GM20431 (cell line): ENCODE results near the gene TCF12.

Experiments
- in situ Hi-C: fragments of 300-500 bp; cut with MseI, MboI; formaldehyde crosslinking; loops from one replicate; pipeline ENCODE4 v1.15.0; 2020; ENCODE audit warnings: low sequenced_read_pairs; ENCODE audit not compliant: unreplicated experiment

Gene TCF12

DNA sequence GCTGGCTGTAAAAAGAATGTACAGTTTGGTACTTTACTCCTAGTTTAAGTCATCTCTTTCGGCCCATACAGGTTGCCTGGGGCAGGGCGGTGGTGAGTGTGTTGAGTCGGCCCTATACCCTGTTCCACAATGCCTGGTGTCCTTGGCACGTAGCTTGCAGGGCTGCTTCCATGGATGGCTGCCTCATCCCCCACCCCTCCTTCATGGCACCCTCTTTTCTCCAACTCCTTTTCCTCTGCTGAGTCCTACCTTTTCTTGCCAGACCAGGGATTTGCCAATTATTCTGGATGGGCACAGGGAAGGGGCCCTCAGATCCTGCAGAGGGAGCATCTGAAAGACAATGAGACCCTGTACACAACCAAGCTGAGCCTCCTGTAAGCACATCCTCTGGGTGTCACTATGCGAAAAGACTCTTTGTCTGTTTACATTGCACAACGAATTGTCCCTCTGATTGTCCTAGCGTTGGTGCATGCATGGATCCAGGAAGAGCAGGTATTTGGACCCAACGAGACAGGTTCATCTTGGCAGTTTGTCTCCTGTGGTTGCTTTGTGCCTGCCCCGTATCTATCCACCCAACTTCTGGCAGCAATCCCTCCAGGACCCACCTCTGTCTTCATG, 384.3 kb downstream of the TCF12 start:
- in situ Hi-C loops, result loop anchor here (10.0 to 25.0 kb wide), 3 partner anchors 158 to 815 kb away; no protein-coding TSS in a partner anchor

DNA sequence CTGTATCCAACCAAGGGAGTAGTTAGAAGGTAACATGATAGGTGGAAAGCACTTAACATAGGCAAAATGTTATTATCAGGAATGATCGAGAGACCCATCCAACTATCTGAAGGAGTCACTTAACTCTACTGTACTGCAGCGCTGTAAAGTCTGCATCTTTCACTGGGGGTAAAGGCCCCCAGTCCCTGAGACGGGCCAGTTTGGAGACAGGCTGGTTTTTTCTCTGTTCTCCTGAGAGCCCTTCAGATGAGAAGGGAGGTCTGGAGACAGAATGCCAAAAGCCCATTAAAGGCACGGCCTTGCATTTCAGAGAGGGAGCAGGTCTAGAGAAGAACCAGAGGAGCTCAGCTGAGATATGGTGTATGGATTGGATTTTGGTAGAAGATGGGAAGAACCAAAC, 386.6 kb downstream of the TCF12 start:
- in situ Hi-C loops, result loop anchor here (10.0 to 25.0 kb wide), 3 partner anchors 160 to 818 kb away; no protein-coding TSS in a partner anchor

DNA sequence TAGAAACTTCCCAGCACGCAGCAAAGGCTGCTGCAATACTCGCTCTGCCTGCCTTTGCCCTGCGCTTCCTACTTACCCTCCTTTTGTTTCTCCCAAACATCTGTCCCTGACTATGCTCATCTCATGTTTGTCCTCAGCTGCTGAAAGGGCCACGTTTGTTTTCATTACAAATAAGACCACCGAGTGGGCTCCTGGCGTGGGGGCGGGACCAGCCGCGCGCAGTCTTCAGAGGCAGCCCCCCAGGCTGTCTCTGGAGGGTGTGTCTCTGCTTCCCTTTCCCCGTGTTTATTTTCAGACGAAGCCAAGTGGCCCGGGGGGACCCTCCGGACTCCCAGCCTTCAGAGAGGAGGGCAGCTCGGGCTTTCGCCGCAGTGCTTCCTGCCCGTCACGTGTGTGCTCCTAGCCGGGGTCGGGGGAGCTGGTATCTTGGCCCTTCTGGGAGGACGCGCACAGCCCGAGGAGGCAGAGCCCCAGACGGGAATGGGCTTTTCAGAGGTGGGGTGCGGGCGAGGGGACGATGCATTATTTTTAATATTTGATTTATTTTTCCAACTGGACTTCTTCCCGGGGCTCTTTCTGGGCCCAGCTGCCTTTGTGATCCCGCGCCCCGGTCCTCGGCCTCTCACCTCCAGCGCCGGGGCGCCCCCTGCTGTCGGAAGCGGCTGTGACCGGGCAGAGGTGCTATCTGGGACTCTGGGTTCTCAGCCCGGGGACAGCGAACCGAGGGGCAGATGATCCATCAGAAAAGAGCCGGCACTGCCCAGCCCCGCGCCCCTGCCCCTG, 387.9 kb downstream of the TCF12 start:
- in situ Hi-C loops, result loop anchor here (10.0 to 25.0 kb wide), 3 partner anchors 162 to 819 kb away; no protein-coding TSS in a partner anchor

DNA sequence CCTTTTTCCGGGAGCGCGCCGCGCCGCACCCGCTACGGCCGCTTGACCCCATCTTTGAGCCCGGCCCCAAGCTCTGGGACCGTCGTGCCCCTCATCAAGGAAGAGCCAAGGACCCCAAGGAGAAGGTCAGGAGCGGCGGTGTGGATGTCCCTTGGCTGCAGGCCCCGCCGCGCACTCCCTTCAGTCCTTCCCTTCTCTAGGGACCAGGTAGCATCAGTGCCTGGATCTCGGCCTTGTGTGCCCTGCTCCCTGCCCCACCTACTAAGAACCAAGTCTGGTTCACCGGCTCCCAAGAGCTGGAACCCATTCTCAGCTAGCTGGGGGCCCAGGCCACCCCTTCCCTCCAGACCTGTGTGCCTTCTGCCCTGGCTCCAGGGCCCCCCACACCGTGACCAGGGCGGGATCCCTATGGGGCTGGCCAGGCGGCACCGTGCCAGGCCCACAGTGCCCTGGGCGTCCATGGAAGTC, 388.5 kb downstream of the TCF12 start:
- in situ Hi-C loops, result loop anchor here (10.0 to 25.0 kb wide), 3 partner anchors 162 to 820 kb away; no protein-coding TSS in a partner anchor

DNA sequence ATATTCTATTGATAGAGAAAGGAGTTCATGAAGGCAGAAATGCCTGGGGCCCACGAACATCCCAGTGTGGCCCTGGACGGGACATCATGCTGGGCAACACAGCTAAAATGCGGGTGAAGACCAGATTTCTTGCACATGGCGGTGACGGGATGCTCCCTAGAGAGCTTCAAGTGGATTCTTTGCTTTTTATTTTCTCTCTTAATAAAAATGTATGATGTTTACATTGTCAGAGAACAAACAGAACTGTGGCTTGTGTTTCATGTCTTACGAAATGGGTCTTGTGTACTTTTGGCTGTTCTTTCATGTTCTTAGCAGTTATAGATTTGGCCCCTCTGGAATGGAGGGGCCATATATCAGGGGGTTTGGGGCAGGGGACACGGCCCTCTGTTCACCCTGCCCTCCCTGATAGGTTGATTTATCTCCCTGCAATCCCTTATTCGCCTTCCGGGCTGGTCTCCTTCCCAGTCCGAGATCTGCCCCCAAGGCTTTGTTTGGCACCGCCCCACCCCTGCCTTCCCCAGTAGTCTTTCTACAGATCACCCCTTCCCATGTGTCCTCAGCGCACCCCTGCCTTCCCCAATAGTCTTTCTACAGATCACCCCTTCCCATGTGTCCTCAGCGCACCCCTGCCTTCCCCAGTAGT, 389.2 kb downstream of the TCF12 start:
- in situ Hi-C loops, result loop anchor here (10.0 to 25.0 kb wide), 3 partner anchors 163 to 820 kb away; no protein-coding TSS in a partner anchor

DNA sequence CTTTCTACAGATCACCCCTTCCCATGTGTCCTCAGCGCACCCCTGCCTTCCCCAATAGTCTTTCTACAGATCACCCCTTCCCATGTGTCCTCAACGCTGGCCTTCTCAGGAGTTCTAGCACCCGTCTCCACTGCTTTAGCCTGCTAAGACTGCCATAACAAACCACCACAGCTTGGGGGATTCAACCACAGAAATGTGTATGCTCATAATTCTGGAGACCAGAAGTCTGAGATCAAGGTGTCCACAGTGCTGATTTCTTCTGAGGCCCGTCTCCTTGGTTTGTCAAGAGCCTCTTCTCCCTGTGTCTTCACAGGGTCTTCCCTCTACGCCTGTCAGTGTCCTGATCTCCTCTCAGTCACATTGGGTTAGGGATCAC, 389.7 kb downstream of the TCF12 start:
- in situ Hi-C loops, result loop anchor here (10.0 to 25.0 kb wide), 3 partner anchors 163 to 821 kb away; no protein-coding TSS in a partner anchor

DNA sequence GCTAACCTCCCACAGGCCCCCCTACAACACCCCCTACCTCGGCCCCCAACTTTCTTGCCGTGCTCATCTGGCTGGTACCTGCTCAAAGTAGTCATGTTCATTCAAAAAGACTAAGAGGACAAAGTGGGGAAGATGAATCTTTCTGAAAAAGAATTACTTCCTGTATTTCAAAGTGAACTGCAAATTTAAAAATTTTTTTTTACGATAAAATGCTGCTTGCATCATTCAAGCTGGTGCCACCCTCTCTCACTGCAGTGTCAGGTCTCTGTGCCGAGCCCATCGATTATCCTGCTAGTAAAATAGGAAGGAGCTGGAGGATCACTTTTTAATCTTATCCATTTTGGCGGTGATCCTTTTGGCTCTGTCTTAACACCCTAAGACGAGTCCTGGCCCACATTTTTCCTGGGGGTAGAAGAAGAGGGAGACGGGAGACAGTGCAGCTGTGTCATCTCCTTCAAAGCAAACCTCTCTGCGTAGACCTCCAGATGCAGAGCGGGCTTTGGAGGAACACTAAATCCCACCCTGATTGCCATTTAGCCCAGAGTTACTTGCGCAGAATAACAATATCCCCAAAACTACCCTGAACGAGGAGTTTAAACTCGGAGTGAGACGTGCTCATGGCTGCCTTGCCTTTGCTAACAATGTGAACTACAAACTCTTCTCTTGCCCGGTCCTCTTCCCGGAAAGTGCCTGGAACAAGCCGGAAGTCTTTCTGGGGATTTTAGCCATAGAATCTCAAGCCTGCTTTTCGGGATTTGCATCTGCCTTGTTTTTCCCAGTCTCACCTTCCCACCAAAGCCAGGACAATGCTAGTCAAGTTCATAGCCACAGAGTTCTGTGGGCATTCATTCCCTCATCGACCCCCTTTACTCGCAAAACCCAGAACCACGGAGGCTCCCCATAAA, 391.7 kb downstream of the TCF12 start:
- in situ Hi-C loops, result loop anchor here (10.0 to 25.0 kb wide), 3 partner anchors 165 to 823 kb away; no protein-coding TSS in a partner anchor

DNA sequence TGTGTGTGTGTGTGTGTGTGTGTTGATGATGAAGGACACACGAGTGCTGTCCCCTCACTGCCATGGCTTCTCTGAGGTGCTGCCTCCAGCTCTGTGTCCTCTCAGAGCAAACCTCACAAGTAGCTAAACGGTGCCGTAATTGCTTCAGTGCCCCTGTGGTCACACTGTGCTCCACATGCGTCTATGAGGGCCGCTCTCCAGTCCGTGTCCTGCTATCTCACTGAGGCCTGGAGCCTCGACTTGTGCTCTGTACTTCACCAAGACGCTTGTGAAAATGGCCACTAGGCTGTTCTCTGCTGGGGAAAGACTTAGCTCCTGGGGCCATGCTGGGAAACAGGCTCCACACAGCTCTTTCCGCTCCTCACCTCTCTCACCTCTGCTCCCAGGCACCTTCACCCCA, 392.4 kb downstream of the TCF12 start:
- in situ Hi-C loops, result loop anchor here (25.0 kb wide), 2 partner anchors 299 to 824 kb away; no protein-coding TSS in a partner anchor

DNA sequence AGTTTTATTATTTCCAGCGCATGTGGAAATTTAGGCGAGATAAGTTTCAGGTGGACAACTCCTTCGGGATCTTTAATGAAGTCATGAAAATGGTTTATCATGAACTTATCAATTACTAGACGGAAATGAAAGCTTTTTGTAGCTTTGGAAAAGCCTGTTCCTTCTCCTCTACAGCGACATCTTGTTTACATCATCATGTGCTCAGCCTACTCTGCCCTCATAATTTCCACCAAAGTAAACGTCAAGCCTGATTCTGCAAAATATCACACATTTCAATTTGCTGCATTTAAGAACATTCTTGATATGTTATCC, 393.5 kb downstream of the TCF12 start:
- in situ Hi-C loops, result loop anchor here (25.0 kb wide), 2 partner anchors 300 to 825 kb away; no protein-coding TSS in a partner anchor

DNA sequence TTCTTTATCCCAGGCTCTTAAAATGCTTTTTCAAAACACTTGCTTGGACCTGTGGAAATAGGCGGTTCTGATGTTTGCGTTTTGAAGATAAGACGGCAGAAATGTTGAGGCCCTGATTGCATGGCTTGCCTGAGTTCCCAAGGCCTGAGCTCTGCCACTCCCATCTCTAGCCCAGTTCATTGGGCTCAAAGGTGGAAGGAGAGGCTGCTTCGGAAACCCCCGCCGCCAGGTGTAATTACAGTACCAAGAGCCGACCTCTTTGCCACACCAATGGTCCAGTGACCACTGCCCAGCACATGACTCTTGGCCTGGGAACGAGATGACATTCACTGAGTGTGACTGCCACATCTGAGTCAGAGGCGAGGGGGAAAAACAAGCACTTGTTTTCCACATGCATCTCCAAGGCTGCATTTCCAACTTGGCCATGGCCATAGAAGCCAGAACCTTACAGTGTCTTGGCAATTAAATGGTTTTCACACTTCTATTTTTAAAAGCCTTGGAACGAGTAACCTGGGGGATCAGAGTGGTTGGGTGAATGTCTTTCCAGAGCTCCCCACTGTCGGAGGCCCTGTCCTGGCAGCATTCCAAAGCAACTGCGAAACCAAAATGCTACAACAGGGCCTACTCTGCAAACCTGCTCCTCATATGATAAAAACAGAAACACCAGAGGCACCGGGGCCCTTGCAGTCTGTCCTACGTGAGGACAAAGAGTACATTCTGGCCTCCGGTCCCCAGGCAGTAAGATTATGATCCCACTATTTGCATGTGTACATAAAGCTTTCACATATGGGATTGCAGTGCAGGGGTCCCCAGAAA, 394.1 kb downstream of the TCF12 start:
- in situ Hi-C loops, result loop anchor here (25.0 kb wide), 2 partner anchors 300 to 825 kb away; no protein-coding TSS in a partner anchor

DNA sequence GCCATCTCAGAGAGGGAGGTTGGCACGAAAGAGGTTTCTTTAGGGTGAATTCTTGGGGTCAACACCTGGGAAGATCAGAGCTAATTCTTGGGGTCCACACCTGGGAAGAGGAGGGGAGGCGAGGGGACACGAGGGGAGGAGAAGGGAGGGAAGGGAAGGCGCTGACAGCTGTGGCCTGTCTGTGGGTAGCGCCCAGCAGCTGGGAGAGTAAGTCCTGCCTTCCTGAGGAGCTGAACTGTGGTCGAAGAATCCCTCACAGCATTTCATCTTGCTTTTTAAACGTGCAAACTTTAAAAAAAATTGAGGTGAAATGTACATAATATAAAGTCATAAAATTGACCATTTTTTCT, 394.7 kb downstream of the TCF12 start:
- in situ Hi-C loops, result loop anchor here (25.0 kb wide), 2 partner anchors 301 to 826 kb away; no protein-coding TSS in a partner anchor

DNA sequence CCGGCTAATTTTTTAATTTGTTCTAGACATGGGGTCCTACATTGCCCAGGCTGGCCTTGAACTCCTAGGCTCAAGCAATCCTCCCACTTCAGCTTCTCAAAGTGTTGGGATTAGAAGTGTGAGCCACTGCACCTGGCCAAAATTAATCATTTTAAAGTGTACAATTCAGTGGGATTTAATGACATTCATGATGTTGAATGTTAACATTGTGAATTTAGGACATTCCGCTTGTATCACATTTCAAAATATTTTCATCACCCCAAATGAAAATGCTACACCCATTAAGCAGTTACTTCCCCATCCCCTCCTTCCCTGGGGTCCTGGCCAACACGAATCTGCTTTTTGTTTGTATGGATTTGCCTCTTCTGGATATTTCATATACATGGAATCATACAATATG, 395.8 kb downstream of the TCF12 start:
- in situ Hi-C loops, result loop anchor here (25.0 kb wide), 2 partner anchors 302 to 827 kb away; no protein-coding TSS in a partner anchor

DNA sequence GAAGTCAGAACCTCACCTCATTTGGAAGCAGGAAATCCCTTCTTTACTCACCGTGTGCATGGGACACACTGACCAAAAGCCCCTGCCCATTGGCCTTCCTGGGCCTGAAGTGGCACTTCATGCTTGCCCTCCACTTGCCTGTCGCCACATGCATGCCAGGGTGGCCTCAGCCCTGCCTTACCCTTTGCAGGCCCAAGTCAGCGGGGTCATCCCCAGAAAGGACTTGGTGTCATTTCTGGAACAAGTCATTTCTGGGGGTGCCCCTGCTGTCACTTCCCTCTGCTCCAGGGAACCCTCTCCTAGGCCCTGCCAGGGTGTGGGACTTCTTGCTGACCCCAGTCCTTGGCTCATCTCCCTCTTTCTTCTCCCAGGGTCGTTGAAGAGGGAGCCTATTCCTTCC, 398.0 kb downstream of the TCF12 start:
- in situ Hi-C loops, result loop anchor here (25.0 kb wide), 2 partner anchors 304 to 829 kb away; no protein-coding TSS in a partner anchor

DNA sequence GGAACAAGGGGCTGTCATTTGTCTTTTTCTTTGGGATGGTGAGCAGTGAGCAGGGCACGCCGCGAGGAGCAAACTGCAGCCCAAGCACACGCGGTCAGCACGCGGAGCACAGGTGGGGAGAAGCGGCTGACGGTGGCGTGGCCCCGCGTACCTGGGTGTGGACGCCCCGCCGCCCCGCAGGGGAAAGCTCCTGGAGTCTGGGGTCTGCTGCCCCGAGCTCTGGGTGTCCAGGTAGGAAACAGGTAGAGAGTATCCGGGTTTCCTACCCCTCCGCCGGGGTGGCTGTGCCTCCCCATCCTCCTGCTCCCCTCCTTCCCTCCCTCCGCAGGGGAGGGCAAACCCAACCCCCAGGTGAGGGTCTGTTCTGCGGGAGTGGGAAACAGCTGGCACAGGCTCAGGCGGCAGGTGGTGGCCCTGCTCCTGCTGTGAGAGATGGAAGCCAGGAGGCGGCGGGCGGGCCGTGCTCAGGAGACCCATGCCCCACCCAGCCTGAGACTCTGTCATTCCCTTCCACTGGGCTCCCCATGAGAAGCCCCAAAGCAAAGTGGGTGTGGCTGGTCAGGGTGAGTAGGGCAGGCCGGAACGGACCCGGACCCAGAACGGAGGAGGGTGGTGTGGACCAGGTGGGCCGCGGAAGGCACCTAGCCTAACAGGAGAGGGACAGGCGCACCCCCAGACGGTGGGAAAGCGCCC, 400.9 kb downstream of the TCF12 start:
- in situ Hi-C loops, result loop anchor here (25.0 kb wide), 2 partner anchors 307 to 832 kb away; no protein-coding TSS in a partner anchor

DNA sequence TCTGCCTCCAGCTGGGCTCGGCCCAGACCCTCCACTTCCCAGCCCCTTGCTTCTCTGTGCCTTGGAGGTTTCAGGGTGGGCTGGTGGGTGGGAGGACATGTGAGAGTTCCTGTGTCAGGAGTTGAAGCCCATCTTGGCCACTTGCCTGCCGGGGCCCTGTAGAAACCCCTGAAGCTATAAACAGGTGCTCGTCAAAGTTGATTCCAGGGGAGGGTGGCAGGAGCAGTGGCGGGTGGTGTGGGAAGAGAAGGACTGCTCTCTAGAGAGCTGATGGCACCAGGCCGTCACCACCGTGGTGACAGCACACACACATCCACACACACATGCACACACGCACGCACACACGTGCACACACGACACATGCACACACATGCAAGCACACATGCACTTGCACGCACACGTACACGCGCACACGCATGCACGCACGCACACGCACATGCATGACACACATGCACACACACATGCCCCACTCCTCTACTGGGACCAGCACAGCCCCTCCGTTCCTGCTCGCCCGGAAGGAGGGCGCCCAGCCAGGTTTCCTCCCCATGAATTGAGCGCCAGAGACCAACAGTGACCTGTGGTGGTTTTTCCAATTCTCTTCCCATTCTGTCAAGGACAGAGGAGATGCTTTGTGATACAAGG, 401.6 kb downstream of the TCF12 start:
- in situ Hi-C loops, result loop anchor here (25.0 kb wide), 2 partner anchors 308 to 833 kb away; no protein-coding TSS in a partner anchor

DNA sequence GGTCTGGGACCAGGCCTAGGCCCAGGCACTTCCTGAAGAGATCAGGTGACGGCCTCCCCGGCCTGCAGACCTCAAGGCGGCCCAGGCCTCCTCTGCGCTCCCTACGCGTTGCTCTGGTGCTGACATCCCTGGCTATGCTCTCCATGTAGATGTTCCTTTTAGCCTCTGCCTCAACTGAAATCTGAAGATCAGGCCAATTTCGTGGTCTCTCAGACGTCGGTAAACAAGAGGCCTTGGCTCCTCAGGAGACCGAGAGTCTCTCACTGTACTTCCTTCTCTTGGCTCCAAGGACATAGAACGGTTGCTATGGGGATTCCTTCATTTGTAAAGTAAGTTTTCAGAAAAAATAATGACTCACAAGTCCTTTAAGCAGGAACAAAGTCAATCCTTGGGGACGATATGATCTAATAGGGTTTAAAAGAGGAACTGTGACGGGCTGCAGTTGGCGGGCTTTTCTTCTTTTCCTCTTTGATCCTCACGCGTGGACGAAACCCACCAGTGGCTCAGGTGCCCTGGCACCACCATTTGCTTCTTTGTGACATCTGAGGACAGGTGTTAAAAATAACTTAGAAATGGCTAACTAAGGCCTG, 402.3 kb downstream of the TCF12 start:
- in situ Hi-C loops, result loop anchor here (25.0 kb wide), 2 partner anchors 308 to 833 kb away; no protein-coding TSS in a partner anchor

DNA sequence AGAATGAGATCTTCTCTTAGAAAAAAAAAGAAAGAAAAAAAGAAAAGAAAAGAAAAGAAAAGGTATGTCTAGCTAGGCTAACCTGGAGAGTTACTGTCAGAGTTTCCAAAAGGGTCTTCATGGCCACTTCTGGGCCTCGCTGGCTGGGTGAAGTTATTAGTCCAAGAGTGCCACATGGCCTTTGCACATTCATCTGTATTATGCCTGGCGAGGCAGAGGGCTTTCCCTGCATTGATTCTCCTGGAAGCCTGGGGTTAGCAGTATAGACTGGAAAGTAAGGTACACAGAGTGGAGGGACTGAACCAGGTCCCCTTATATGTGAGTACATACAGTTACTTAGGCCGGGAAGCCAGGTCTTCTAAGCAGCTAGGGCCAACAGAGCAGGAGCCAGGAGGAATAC, 403.0 kb downstream of the TCF12 start:
- in situ Hi-C loops, result loop anchor here (25.0 kb wide), 2 partner anchors 309 to 834 kb away; no protein-coding TSS in a partner anchor
